AG09309 (cell line): Measurements from ENCODE around the gene TTLL4.

ENCODE experiments used
- DNase-seq: peaks from one replicate; pipeline ENCODE4 v3.0.0-alpha.2; 2010; ENCODE audit warnings: low read depth
- H3K4me3 ChIP-seq: 2 replicates; pipeline ENCODE4 v1.5.1; 2011; ENCODE audit warnings: mild to moderate bottlenecking, low read depth, low read length, moderate library complexity; ENCODE audit not compliant: control insufficient read depth
- TF ChIP-seq, protein P1 (sequence below): IDR thresholded peaks from 2 replicates; pipeline ENCODE4 v1.5.1; 2011; ENCODE audit warnings: mild to moderate bottlenecking, low read depth, low read length, inconsistent platforms; ENCODE audit not compliant: insufficient read depth, control insufficient read depth; ENCODE audit errors: missing control alignments

The TTLL4 gene

DNA sequence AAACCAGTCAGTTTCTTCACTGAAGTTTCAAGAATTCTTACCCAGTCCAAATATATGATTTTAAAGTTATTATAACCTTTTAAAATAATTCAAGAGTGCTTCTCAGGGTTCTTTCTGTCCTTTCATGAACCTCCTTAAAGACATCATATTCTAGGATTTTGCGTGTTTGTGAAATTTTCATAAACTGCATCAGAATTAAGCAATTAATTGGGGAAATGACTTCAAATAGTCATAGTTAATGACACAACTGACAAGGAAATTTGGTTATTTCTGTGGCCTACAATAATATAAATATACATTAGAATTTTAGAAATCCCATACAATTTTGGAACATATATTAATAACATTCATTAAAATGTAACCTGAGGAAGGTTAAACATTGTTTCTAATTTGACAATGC is 81.8 kb downstream of the TTLL4 start:
- TF ChIP-seq, protein P1, sequence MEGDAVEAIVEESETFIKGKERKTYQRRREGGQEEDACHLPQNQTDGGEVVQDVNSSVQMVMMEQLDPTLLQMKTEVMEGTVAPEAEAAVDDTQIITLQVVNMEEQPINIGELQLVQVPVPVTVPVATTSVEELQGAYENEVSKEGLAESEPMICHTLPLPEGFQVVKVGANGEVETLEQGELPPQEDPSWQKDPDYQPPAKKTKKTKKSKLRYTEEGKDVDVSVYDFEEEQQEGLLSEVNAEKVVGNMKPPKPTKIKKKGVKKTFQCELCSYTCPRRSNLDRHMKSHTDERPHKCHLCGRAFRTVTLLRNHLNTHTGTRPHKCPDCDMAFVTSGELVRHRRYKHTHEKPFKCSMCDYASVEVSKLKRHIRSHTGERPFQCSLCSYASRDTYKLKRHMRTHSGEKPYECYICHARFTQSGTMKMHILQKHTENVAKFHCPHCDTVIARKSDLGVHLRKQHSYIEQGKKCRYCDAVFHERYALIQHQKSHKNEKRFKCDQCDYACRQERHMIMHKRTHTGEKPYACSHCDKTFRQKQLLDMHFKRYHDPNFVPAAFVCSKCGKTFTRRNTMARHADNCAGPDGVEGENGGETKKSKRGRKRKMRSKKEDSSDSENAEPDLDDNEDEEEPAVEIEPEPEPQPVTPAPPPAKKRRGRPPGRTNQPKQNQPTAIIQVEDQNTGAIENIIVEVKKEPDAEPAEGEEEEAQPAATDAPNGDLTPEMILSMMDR, result no peak
- H3K4me3 ChIP-seq, result no peak overlapping the region
- DNase-seq, result no peak

GRCh38 chr2:218796691-218797090 is 86.1 kb downstream of the TTLL4 start:
- H3K4me3 ChIP-seq, result no peak overlapping the region
- TF ChIP-seq, protein P1, result no peak
- DNase-seq, result no peak

GRCh38 chr2:218798767-218799504 is 88.3 kb downstream of the TTLL4 start:
- DNase-seq, result no peak
- H3K4me3 ChIP-seq, result no peak overlapping the region
- TF ChIP-seq, protein P1, result no peak

- no peak for DNase-seq
- TF ChIP-seq, protein P1, result no peak
- H3K4me3 ChIP-seq, result no peak overlapping the region
Measured at GRCh38 chr2:218799990-218800389, 89.4 kb downstream of the TTLL4 start.

GRCh38 chr2:218802386-218802994 is 91.9 kb downstream of the TTLL4 start:
- no peak overlapping the region for H3K4me3 ChIP-seq
- no peak for DNase-seq
- TF ChIP-seq, protein P1, result no peak

GRCh38 chr2:218804817-218805216 is 94.2 kb downstream of the TTLL4 start:
- TF ChIP-seq, protein P1, result no peak
- DNase-seq, result no peak
- no peak overlapping the region for H3K4me3 ChIP-seq
